GM12892 (cell line): ENCODE results near the gene VWA8.

Experiments
- POLR2A ChIP-seq: IDR thresholded peaks from 2 replicates; pipeline ENCODE4 v1.6.1; 2011; ENCODE audit warnings: low read depth, low read length, control low read depth
- POLR2AphosphoS5 ChIP-seq: IDR thresholded peaks from 2 replicates; pipeline ENCODE4 v1.6.1; 2011; ENCODE audit warnings: low read depth, low read length, control low read depth

DNA sequence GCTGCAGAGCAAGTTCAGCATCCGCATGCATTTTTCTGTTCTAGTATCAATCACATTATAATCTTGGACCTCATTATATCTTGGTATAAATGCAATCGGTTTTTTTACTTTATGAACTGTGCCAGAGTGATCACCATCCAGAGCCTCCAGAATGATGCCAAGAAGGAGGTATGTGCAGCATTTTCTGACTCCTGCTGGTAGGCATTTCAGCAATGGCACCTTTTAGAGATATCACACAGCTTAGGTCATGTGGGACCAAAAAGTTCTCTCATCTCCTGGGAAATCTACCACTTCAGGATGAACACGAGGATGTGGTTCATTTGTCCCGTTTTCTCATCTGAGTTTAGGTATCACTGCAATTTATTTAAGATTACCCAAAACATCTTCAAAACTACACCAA, 220.4 kb downstream of the VWA8 start:
- TF ChIP-seq POLR2A (no peak), POLR2AphosphoS5 (no peak)
